Inflammatory macrophage treated with lipopolysaccharide for 1 hour (primary cell): ENCODE results near the gene ELOVL6.
"Not testable (repeated sequence)": the region's sequence is repeated elsewhere in the genome, so short reads cannot be mapped to it uniquely, and the experiment has no call there.

Source experiments
- DNase-seq, 2 donors: peaks; one replicate each; pipeline ENCODE4 v3.0.0-alpha.2; 2020 to 2022

Gene ELOVL6

DNA sequence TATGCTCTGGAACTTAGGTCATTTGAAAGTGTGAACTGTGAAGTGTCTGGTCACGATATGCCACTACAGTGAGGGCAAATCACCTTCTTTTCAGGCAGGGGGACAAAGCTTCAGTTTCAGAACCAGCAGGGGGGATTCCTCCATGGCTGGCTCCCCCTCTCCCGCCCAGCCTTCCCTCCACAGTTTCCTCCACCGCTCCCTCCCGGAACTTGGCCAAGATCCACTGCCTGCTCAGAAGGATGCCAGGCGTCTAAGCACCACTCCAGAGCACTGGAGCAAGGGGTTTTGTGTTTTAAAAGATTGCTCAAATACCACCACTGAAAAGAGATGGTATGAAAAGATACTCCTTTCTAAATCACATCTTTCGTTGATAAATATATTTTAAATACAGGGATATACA lies 126.9 kb downstream of the ELOVL6 start:
- DNase-seq: no peak

- no peak for DNase-seq
Observed at GRCh38 chr4:110068248-110068647, 130.2 kb downstream of the ELOVL6 start.

GRCh38 chr4:110064934-110065333 lies 133.5 kb downstream of the ELOVL6 start:
- DNase-seq: no peak

- no peak for DNase-seq
Observed at GRCh38 chr4:110064295-110064694, 134.1 kb downstream of the ELOVL6 start.

DNA sequence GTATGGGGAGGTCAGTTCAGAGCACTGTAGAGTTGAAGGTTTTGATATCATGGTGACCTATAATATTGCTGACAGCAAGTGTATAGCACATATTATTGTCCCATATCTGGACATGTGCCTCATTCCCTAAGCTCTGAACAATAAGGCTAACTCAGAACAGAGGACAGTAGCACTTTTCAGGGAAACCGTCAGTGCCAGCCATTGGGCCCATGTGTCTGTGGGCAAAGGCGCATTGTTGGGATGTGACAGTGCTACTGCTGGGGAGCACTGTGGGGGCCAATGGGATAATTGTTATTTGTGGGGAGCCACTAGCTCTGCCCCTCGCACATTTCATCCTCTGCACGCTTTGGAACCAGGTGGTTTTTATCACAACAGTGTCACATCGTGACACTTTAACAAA lies 136.2 kb downstream of the ELOVL6 start:
- no peak for DNase-seq

DNA sequence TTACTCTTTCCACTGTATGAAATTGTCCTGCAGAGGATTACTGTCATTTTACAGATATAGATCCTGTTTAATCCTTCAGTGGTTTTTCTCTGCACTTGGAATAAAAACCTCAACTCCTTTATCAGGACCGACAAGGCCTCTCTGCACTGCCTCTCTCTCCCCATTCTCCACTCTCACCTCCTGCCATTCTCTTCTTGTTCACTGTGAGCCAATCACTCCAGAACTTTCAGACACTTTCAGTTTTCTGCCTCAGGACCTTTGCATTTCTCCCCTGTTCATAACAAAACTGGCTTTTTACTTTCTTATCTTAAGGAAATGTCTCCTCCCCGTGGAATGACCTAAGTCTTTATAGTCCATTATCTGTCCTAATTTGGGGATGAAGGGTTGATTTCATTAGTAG lies 137.3 kb downstream of the ELOVL6 start:
- no peak for DNase-seq

DNA sequence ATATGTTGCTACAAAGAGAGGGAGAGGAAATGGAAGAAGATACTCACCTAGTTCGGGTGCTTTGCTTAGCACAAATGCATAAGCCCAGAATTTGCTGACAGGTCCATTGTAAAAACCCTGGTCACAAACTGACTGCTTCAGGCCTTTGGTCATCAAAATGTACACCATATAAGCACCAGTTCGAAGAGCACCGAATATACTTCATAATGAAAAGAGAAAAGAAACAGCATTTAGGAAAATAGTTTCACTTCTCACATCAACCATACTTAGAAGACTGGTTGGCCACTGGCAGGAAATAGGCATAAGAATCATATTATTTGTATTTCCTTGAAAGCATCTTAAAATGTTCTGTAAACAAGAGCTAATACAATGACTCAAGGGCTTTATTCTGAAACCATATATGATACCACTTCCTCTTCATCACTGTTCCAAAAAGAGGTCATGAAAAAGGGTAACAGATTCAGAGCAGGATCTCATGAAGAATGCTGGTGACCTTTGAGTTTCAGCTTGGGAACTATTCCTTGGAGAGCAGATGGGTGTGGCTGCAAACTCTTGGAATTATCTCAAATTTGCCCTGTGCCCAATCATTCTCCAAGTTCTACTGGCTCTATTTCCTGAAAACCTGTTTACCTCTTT lies 138.7 kb downstream of the ELOVL6 start:
- DNase-seq: no peak

GRCh38 chr4:110058677-110059076 lies 139.7 kb downstream of the ELOVL6 start:
- no peak for DNase-seq

DNA sequence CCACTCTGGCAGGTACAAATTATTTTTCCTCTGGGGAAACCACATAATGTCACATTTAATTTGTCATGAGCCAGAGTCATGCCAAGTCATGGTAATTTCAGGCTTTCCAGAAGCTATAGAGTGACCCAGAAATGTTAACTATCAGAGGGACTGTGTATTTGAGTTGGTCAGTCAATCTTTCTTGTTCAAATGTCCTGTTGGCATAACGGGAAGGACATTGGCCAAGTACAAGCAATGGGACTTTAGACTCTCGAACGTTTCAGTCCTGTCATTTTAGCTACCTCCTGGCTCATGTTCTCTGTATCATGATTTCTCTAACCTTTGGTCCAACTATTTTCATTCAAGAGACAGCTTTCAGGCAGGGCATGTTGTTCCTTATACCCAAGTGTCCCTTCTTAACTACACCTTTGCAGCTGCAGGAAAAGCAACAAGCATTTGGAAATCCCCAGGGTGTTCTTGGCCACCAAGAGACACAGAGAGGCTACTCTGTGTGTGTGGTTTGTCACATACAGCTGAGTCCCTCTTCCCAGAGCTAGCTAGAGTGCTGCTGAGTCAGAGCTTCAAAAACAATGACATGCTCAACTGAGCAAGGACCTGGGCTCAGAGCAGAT lies 143.2 kb downstream of the ELOVL6 start:
- no peak for DNase-seq

GRCh38 chr4:110049951-110050925 lies 148.2 kb downstream of the ELOVL6 start:
- DNase-seq: peak; percentile 18 to 65

DNA sequence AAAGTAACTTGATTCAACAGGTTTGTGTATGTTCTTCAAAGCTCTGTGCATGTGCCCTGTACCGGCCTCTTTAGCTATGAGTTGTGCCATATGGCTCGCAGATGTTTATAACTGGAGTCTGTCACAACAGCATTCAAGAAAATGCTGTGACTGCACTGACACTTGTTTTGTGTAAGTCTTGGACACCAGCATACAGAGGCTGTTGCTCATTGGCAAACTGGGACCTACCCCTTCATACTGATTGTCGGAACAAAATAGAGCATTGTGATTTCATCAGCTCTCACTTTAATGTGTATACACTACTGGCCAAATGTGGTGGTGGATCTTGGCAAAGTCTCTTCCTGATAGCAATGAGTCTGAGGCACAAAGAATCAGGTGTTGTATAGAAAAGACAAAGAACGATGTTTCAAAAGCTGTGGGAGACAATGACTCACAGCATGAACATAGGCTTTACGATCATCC lies 151.8 kb downstream of the ELOVL6 start:
- DNase-seq: no peak

- DNase-seq: no peak
Observed at GRCh38 chr4:110042545-110043517, 155.6 kb downstream of the ELOVL6 start.

DNA sequence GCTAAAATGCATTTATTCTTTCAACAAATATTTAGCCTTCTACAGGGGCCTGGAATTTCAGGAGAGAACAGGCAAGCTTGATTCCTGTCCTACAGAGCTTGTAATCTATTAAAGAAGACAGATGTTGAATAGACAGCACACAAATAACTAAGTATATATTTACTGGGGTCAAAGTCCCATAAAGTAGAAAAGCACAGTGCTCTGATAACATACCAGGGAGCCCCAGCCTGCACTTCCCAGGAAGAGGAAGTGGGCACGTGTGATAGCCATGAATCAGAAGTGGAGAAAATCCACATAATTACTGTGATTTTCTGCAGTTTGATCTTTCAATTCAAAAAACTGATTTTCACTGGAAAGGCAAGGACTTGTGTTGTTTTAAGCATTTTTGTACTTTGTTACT lies 156.7 kb downstream of the ELOVL6 start:
- DNase-seq: no peak

DNA sequence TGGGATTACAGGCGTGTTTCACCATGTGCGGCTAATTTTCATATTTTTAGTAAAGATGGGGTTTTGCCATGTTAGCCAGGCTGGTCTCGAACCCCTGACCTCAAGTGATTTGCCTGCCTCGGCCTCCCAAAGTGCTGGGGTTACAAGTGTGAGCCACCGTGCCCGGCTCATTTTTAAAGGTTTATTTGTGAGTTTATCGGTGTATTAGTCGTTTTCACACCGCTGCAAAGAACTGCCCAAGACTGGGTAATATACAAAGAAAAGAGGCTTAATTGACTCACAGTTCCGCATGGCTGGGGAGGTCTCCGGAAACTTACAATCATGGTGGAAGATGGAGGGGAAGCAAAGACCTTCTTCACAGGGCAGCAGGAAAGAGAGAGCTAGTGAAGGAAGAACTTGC lies 159.3 kb downstream of the ELOVL6 start:
- DNase-seq: not testable (repeated sequence)

DNA sequence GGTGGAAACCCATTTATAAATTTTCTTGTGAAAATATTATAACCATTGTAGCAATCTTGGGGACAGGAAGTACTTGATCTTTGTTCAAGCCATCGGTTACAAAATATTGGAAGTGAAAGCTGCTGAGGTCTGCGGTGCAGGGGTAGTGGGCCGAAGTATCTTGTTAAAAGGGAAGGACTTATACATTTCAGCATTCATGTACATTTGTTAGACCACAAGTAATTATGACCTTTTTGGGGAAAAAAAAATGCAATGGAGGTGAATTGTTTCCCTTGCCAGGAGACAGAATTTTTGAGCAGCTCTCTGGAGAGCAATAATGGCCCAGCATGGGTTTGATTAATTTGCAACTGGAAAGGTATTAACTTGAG lies 164.4 kb downstream of the ELOVL6 start:
- DNase-seq: peak; percentile 86

DNA sequence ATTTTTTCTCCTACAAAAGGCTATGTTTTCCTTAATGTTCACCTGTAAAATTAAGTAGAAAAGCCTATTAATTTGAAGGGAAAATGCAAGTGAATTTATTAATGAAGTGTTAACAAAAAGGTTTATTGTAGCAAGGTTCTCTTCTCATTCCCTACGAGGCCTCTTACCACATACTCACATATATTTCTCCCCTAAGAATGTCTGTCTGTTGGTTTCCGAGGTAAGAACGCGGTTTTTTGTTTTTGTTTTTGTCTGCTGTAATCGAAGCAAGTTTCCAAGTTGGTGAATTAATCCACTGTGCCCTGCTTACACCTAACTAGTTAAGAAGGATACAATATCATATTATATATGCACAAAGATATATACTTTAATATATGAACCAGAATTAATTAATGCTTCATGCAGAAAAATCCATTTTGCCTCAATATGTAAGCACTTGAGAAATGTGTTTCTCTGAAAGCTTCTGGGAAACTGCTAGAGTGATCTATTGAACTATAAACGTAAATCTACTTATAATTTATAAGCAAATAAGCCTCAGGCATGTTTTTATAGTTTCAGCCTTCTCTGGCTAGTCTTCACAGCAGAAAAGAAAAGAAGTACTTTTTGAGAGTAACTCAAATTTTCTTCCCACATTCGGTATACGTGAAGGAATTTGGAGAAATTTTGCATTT lies 164.9 kb downstream of the ELOVL6 start:
- DNase-seq: no peak

DNA sequence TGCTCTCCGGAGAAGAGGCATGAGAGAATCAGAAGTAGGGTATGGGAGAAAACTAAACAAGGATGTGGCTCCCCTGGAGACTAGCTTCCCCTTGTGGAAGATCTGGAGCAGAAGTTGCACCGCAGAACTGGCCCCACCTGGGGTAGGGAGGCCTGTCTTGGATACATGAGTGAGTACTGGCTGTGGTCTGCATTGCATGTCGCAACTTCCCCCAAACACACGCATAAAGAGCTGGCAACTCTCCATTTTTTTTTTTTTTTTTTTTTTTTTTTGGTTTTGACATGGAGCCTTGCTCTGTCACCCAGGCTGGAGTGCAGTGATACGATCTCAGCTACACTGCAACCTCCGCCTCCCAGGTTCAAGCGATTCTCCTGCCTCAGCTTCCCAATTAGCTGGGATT lies 165.8 kb downstream of the ELOVL6 start:
- DNase-seq: peak; percentile 12 to 58

DNA sequence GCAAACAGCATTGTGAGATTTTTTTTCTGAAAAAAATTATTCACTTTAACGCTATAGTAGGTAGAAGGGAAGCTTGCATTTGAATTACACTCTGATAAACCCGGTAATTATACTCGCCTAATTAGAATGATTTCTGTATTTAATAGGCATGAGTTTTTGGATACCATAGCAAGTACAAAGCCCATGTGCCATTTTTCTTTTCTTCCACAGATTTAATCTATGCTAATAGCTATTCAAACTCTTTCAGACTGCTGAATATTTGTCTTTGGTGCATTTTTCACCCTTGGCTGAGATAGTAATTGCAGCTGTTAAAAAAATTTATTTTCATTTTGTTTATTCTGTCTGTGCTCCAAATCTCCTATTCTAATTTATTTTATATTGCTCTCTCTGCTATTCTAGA lies 172.7 kb downstream of the ELOVL6 start:
- DNase-seq: no peak

- no peak for DNase-seq
Observed at GRCh38 chr4:110025056-110025455, 173.4 kb downstream of the ELOVL6 start.

GRCh38 chr4:110022457-110022856 lies 176.0 kb downstream of the ELOVL6 start:
- DNase-seq: no peak

DNA sequence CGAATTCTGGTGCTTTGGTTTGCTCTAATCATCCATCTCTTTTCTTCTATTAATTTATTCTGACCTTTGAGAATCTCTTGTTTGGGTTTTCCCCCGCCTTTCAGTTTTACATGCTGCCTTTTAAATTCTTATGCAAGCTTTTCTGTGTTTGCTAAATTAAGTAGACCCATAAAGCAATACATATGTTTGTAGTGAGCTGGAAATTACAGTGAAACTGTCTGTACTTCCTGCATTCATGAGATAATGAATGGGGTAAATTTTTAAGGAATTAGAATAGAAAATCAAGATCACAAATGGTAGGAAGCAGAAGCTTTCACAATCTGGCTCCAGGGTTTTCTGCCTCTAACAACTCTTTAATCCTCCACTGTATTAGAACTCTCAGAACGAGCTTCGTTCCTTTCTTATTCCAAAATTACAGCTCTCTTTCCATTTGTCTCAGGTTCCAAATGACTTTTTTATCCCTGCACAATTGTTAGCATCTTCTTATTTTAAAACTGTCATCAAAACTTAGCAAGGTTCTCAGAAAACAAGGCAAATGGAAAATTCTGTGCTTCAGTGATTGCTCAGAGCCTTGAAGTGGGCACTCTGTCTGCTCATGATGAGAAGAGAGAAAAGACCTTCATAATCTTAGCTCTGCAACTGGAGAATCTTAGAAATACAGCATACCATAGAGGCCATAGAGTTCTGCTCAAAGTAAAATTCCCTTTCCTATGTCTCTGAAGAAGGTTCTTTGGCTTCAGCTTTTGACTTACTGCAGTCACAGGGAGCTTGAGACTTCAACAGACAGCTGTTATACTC lies 177.6 kb downstream of the ELOVL6 start:
- peak; percentile 39 to 42 for DNase-seq
